Osteoblast (primary cell): ENCODE measurements around the gene PIR. TPM values are rescaled to one million over a fixed set of nuclear protein-coding genes. Genes with fewer than 3 reads are reported as not detected.
A peak's percentile ranks its signal among the peaks of the same experiment; 100 is the strongest.

Experiments
- DNase-seq: peaks from one replicate; pipeline ENCODE4 v3.0.0; 2011; ENCODE audit warnings: low spot score, mixed read lengths; ENCODE audit not compliant: insufficient read length; ENCODE audit errors: missing footprints
- H2AFZ ChIP-seq: 2 replicates; pipeline ENCODE4 v1.6.0; 2011; ENCODE audit warnings: mild to moderate bottlenecking, low read length
- H3K27ac ChIP-seq: 2 replicates; pipeline ENCODE4 v1.5.1; 2011; ENCODE audit warnings: mild to moderate bottlenecking, low read depth, low read length, moderate library complexity
- H3K27me3 ChIP-seq: 2 replicates; pipeline ENCODE4 v1.6.0; 2012; ENCODE audit warnings: mild to moderate bottlenecking, control low read depth, inconsistent platforms, low read length, moderate library complexity; ENCODE audit not compliant: insufficient read depth
- H3K36me3 ChIP-seq: 2 replicates; pipeline ENCODE4 v1.5.1; 2011; ENCODE audit warnings: mild to moderate bottlenecking, low read length, control low read depth, moderate library complexity; ENCODE audit not compliant: insufficient read depth
- H3K4me1 ChIP-seq: 2 replicates; pipeline ENCODE4 v1.5.1; 2011; ENCODE audit warnings: mild to moderate bottlenecking, low read length, control low read depth, moderate library complexity; ENCODE audit not compliant: insufficient read depth
- H3K4me2 ChIP-seq: 2 replicates; pipeline ENCODE4 v1.6.0; 2011; ENCODE audit warnings: mild to moderate bottlenecking, low read length; ENCODE audit not compliant: insufficient read depth
- H3K4me3 ChIP-seq: fragments of 200-600 bp; sonication (generic); 3 replicates; pipeline ENCODE4 v1.5.1; 2012; ENCODE audit warnings: mild to moderate bottlenecking, low read length, inconsistent platforms; ENCODE audit not compliant: insufficient read depth
- H3K79me2 ChIP-seq: 2 replicates; pipeline ENCODE4 v1.6.0; 2012; ENCODE audit warnings: mild to moderate bottlenecking, low read length, control low read depth, inconsistent platforms; ENCODE audit not compliant: insufficient read depth
- H3K9me3 ChIP-seq: 2 replicates; pipeline ENCODE4 v1.5.1; 2011; ENCODE audit warnings: low read depth, low read length, control low read depth
- H4K20me1 ChIP-seq: 2 replicates; pipeline ENCODE4 v1.6.0; 2012; ENCODE audit warnings: mild to moderate bottlenecking, low read length, control low read depth; ENCODE audit not compliant: insufficient read depth
- CTCF ChIP-seq: IDR thresholded peaks from 2 replicates; pipeline ENCODE4 v1.5.1; 2011; ENCODE audit warnings: mild to moderate bottlenecking, low read depth, low read length, moderate library complexity; ENCODE audit errors: extremely low read depth
- total RNA-seq: library from RNA; depleted of rRNA; stranded (reverse); fragments of >200 nt; gene quantifications from 2 replicates; pipeline ENCODE4 v1.2.3, GENCODE V29; 2012

Gene PIR
- total RNA-seq, 1 donor, result 15.9 TPM

DNA sequence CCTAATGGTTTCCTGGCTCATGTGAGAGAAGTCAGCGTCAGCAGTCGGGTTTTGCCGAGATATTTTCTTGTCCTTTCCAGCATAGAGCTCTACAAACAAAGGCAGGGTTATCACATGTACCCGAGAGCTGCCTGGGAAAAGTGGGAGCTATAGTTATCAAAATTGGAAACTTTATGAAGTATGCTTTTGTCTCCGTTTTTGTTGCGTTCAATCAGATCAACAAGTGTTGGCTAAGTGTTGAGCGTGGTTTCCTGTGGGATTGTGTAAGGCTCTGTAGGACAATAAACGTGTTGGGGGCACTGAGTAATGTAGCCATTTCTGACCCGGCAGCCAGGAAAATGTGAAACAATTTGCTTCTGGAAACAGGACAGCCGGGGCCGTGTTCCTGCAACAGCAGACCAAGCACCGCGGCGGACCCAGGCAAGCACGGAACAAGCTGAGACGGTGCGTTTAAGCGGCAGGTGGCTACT, 7.4 kb upstream of the PIR start, which contains the start of gene BMX:
BMX (plus strand) TSS at position 311 of the 470 bp plus-strand sequence. CDS start 7,547 bp downstream, outside the sequence.
- Histone ChIP-seq H3K9me3 (no peaks in the 10 kb centered on the region), H4K20me1 (no peaks in the 10 kb centered on the region), H3K4me2 (peak within 1 kb of the TSS; percentile 35), H3K27me3 (peaks cover 37% of the 10 kb centered on the region), H3K4me3 (peak within 1 kb of the TSS; percentile 17), H3K4me1 (no peaks in the 10 kb centered on the region), H3K79me2 (no peaks in the 10 kb centered on the region), H3K36me3 (no peaks in the 10 kb centered on the region), H2AFZ (peak within 1 kb of the TSS; percentile 50), H3K27ac (no peak within 1 kb of the TSS)
- TF ChIP-seq CTCF, result no peak
- DNase-seq, result peak; percentile 32

DNA sequence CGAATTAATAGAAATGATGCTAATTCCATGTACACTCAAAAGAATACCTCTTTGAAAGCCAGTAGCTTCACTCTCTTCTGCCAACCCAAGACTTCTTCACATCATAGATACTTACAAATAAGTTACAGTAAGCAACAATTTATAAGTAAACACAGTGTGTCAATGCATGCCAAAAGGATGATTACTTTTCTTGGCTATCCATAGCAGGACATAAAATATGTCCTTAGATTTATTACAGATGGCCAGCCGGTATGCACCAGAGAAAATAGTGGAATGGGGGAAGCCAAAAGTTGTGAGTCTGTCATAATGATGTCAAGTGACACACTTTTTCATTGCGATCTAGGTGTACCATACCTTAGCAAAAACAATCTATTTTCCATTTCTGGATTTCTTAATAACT, 6.8 kb upstream of the PIR start:
- no peaks in the 10 kb centered on the region for H3K36me3 ChIP-seq
- no peak overlapping the region for H3K27ac ChIP-seq
- no peak for TF ChIP-seq CTCF
- H3K79me2 ChIP-seq, result no peaks in the 10 kb centered on the region
- no peaks in the 10 kb centered on the region for H3K9me3 ChIP-seq
- H3K27me3 ChIP-seq, result peaks cover 34% of the 10 kb centered on the region
- no peak overlapping the region for H2AFZ ChIP-seq
- DNase-seq, result no peak
- no peaks in the 10 kb centered on the region for H4K20me1 ChIP-seq
- no peaks in the 10 kb centered on the region for H3K4me1 ChIP-seq
- H3K4me3 ChIP-seq, result no peak overlapping the region
- H3K4me2 ChIP-seq, result no peak overlapping the region

- TF ChIP-seq CTCF, result no peak
- Histone ChIP-seq H2AFZ (no peak overlapping the region), H3K36me3 (no peaks in the 10 kb centered on the region), H3K79me2 (no peaks in the 10 kb centered on the region), H3K4me1 (no peaks in the 10 kb centered on the region), H3K4me2 (no peak overlapping the region), H4K20me1 (no peaks in the 10 kb centered on the region), H3K27ac (no peak overlapping the region), H3K27me3 (peaks cover 25% of the 10 kb centered on the region), H3K9me3 (no peaks in the 10 kb centered on the region), H3K4me3 (no peak overlapping the region)
- no peak for DNase-seq
Observed at GRCh38 chrX:15498741-15499140, 5.6 kb upstream of the PIR start.

DNA sequence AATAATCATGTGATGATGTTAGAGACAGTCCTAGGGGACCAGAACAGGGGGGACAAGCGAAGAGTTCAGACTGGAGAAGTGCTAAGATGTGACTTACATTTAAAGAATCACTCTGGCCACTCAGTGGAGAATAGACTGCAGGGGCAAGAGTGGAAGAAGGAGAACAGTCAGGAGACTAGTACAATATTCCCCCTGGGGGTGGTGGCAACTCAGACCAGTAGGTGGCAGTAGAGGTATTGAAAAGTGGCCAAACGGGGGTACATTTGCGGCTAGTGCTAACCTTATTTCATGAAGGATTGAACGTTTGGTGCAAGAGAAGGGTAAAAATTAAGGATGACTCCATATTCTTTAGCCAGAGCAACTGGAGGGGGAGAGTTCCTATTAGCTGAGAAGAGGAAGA, 4.7 kb upstream of the PIR start:
- no peaks in the 10 kb centered on the region for H3K36me3 ChIP-seq
- H3K79me2 ChIP-seq, result no peaks in the 10 kb centered on the region
- DNase-seq, result peak; percentile 67
- TF ChIP-seq CTCF, result peak; percentile 82
- H3K4me3 ChIP-seq, result no peak overlapping the region
- H2AFZ ChIP-seq, result no peak overlapping the region
- H4K20me1 ChIP-seq, result no peaks in the 10 kb centered on the region
- no peaks in the 10 kb centered on the region for H3K9me3 ChIP-seq
- H3K4me1 ChIP-seq, result peaks cover 4% of the 10 kb centered on the region
- peaks cover 22% of the 10 kb centered on the region for H3K27me3 ChIP-seq
- no peak overlapping the region for H3K4me2 ChIP-seq
- H3K27ac ChIP-seq, result no peak overlapping the region
